ENCODE data around the gene PPP1R11.
"Not testable (repeated sequence)": the region's sequence is repeated elsewhere in the genome, so short reads cannot be mapped to it uniquely, and the experiment has no call there.

PPP1R11 gene, protein sequence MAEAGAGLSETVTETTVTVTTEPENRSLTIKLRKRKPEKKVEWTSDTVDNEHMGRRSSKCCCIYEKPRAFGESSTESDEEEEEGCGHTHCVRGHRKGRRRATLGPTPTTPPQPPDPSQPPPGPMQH

DNA sequence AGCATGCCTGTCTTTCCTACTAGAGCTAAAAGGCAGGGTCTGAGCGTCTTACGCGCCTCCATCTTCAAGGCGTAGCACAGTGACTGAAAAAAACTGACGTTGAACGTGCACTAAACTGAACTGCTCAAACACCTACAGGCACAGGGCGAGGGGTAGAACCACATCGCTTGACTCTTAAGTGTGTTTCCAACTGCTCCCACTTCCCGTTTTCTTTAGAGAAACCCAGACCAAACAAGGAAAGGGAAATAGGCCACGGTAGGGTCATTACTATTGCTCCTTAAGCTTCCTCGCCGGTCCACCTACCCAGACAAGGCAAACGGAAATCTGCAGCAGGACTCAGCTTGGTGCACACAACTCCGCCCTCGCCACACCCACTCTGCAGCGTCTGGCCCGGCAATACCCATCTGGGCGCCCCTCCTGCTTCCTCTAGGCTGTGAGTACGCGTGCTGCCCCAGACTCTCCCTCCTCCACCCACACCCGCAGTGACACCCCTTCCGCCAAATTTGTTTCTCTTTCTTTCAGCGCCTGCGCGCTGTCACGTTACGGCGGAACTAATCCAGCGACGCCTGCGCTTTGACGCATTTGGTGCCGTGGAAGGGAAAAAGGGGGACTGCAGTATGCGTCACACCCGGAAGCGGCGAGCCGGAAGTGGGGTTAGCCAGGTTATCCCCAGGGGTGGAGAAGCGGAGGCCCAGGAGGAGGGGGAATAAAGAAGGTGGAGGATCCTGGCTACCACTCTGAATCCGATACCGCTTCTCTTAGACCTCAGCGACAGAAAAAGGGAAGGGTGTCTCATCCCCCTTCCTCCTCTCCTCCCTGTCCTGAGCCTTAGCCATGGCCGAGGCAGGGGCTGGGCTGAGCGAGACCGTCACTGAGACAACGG is at the start of gene PPP1R11:
TSS of gene PPP1R11 (plus strand) at position 622 of the 883 bp plus-strand sequence. CDS start at position 835, 213 bp downstream.
- DNase-seq: peak; percentile 99
- TF ChIP-seq GATA1 (IDR thresholded peaks at IDR 0.05; ENCODE audit: low read depth, low read length) (no peak), POLR2A (IDR thresholded peaks at IDR 0.05; ENCODE audit: low read length) (peak; percentile 97)

DNA sequence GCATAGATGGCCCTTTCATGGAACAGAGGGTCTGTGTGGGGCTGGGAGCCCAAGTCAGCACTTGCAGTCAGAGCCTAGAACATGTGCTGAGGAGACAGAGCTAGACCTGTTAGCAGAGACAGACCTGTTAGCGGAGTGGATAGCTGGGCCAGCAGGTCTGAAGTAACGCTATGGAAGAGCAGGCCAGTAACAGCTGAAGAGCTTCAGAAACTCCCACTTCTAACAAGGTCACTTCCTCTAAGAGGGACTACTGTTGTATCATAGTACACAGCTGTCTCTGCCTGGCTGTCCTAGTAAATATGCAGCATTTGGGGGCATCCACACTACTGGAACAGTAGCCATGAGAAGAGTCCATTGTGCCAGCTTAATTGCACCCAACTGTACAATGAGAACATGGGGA is 47.2 kb upstream of the PPP1R11 start:
- DNase-seq: no peak
- TF ChIP-seq POLR2A (IDR thresholded peaks at IDR 0.05; ENCODE audit: low read length) (no peak), GATA1 (IDR thresholded peaks at IDR 0.05; ENCODE audit: low read depth, low read length) (no peak)

DNA sequence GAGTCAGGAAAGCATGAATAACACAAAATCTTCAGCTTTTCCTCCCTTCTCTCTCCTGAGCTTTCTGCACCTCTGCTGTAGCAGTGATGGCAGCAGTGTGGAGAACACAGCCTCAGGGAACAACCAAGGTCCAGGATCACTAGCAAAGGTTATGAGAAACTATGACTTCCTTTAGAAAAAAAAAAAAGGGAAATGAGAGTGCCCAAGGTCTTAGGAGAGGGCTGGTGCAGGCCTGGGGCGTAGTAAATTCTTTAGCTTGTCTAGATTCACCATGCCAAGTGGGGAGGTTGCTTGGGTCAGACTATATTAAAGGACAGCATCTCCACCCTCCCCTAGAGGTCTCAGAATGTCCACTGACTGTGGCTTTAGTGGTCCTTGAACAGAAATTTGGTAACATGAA is 46.4 kb upstream of the PPP1R11 start:
- TF ChIP-seq POLR2A (IDR thresholded peaks at IDR 0.05; ENCODE audit: low read length) (no peak), GATA1 (IDR thresholded peaks at IDR 0.05; ENCODE audit: low read depth, low read length) (no peak)
- DNase-seq: no peak

DNA sequence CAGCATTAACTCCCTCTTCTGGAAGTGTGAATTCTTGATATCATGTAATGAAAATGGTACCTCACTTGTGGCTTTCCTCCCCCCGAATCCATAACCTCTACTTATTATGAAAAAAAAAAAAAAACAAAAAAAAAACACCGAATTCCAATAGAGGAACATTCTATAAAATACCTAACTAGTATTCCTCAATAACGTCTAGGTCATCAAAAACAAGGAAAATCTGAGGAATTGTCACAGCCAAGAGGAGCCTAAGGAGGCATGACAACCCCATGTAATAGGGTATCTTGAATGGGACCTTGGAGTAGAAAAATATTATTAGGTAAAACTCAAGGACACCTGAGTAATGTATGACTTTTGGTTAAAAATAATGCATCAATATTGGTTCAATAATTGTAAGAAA is 44.8 kb upstream of the PPP1R11 start:
- DNase-seq: no peak
- TF ChIP-seq POLR2A (IDR thresholded peaks at IDR 0.05; ENCODE audit: low read length) (no peak), GATA1 (IDR thresholded peaks at IDR 0.05; ENCODE audit: low read depth, low read length) (no peak)

DNA sequence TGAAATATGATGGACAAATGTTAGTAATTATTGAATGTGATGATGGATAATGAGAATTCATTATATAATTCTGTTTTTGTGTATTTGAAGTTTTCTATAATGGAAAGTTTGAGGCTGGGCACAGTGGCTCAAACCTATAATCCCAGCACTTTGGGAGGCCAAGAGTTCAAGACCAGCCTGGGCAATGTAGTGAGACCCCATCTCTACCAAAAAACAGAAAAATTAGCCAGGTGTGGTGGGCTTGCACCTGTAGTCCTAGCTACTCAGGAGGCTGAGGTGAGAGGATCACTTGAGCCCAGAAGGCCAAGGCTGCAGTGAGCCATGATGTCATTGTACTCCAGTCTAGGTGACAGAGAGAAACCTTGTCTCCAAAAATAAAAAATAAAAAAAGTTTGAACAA is 44.3 kb upstream of the PPP1R11 start:
- not testable (repeated sequence) for DNase-seq

DNA sequence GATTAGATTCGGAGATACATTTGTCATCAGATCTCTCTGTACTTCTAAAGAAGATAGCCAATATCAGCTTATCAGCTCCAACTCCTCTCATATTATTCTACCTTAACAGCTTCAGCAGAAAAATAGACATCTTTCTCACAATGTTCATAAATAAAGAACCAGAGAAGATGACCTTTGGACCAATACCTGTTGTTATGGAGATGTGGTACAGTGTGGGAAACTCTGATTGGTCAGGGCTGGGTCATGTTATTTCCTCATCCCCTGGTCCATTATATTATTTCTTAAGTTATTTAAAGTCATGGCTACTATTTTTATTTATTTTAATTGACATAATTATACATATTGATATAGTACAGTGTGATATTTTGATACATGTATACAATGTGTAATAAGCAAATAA is 41.8 kb upstream of the PPP1R11 start:
- no peak for TF ChIP-seq GATA1 (IDR thresholded peaks at IDR 0.05; ENCODE audit: low read depth, low read length)
- TF ChIP-seq POLR2A (IDR thresholded peaks at IDR 0.05; ENCODE audit: low read length): no peak
- DNase-seq: no peak

DNA sequence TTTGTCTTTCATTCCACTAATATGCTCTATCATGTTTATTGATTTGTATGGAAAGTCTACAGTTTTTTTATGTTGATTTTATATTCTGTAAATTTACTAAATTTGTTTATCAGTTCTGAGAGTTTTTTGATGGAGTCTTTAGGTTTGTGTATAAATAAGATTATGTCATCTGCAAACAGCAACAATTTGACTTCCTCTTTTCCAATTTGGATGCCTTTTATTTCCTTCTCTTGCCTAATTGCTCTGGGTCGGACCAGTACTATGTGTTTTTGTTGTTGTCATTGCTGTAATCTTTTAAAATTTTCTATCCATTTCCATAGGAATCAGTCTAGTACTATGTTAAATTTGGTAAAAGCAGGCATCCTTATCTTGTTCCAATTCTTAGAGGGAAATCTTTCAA is 37.4 kb upstream of the PPP1R11 start:
- no peak for DNase-seq
- TF ChIP-seq POLR2A (IDR thresholded peaks at IDR 0.05; ENCODE audit: low read length) (no peak), GATA1 (IDR thresholded peaks at IDR 0.05; ENCODE audit: low read depth, low read length) (no peak)

DNA sequence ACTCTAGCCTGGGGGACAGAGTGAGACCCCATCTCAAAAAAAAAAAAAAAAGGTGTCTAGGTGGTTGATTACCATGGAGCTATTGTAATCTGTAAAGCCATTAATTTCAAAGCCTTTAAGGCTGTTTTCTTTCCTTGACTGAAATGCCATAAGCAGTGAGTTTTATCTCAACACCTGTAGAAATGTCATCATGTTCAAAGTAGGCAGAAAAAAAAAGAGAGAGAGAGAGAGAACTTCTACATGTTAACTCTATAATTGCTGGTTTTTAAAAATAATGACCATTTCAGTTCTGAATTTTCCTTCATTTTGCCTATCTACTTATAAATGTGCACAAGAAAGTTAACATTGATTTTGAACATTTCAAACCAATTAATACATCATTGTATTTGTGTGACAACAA is 35.6 kb upstream of the PPP1R11 start:
- no peak for DNase-seq
- TF ChIP-seq GATA1 (IDR thresholded peaks at IDR 0.05; ENCODE audit: low read depth, low read length): no peak
- no peak for TF ChIP-seq POLR2A (IDR thresholded peaks at IDR 0.05; ENCODE audit: low read length)

DNA sequence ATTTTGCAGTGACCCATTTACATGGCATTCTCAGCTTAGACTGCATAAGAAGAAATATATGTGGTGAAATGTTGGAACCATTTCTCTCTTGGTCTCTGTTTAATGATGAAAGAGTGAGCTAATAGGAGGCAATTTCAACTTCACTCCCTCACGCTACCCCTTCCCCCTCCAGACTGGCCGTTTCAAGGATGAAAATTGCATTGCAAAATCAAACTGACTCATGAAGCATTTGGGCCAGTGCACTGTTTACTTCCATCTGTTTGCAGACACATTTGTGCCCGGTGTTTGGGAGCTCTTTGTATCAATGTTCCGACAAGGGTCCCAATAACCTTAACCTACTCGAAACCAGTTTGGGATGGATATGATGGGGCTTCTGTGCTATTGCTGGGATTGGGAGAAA is 33.6 kb upstream of the PPP1R11 start:
- peak in 1 of 2 experiments; percentile 19 for DNase-seq

DNA sequence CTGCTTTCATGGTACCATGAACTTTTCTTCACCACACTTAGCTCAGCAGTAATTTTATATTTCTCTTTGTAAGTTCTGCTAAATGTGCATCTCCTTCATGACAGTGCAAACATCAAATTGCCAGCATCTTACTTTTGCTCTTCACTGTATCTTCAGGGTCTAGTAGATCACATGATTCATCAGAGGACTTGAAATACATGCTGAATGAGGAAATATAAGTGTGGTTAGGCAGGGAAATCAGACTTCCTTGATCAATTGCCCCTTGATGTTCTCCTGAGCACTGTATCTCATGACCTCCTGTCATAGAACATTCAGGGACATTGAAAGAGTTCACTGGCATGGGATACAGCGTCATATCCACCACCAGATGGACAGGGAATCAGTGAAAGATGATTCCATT is 31.2 kb upstream of the PPP1R11 start:
- DNase-seq: no peak
- no peak for TF ChIP-seq GATA1 (IDR thresholded peaks at IDR 0.05; ENCODE audit: low read depth, low read length)
- no peak for TF ChIP-seq POLR2A (IDR thresholded peaks at IDR 0.05; ENCODE audit: low read length)

DNA sequence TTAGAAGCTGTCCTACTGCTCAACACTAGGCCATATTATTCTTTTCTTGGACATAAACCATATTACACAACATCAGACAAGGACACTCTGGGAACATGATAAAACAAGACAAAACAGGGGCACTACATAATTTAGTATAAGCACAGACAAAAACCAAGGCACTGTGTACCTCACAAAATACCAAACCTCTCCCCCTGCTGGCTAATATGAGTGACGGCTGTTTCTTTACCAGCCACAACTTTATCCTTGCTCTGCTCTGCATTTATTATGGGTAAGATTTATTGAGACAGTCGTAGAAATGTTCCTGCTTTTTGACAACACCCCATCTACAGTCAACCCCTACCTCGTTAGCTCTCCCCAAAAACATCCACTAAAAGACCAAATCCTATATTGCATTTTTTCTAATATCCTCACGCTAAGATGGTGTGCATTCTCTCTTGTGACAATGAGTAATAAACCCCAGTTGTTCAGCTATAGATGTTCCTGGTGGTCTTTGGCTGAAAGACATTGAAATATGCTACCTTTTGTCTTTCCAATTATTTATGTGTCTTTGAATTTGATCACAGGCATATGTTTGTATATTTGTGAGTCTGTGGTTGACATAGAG is 29.7 kb upstream of the PPP1R11 start:
- TF ChIP-seq GATA1 (IDR thresholded peaks at IDR 0.05; ENCODE audit: low read depth, low read length): no peak
- TF ChIP-seq POLR2A (IDR thresholded peaks at IDR 0.05; ENCODE audit: low read length): no peak
- DNase-seq: peak; percentile 19 to 38

DNA sequence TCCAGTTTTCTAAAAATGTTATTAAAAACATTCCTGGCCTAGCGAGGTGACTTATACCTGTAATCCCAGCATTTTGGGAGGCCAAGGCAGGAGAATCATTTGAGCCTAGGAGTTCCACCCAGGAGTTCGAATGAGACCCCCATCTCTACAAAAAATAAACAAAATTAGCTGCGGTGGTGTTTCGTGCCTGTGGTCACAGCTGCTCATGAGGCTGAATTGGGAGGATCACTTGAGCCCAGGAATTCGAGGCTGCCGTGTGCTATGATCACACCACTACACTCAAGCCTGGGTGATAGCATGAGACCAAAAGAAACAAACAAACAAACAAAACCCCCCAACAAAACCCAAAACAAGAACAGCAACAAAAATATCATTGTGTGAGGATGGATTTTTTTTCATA is 25.8 kb upstream of the PPP1R11 start:
- DNase-seq: no peak
- TF ChIP-seq POLR2A (IDR thresholded peaks at IDR 0.05; ENCODE audit: low read length) (no peak), GATA1 (IDR thresholded peaks at IDR 0.05; ENCODE audit: low read depth, low read length) (no peak)

DNA sequence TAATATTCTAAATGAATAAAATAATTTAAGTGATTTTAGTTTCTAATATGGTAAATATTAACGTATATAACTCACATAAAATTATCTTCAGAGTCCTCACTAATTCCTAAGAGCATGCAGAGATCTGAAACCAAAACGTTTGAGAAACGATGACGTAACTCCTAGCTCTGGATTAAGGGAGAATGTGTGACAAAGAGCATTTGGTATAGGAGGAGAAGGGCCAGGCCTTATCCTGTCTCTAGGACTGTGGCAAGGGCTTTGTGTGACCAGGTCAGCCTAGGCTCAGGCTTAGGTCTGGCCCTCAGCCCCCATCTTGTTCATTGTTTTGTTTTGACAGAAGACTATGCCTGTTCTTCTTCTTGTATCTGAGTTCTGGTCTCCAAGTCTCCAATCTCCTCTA is 25.2 kb upstream of the PPP1R11 start:
- TF ChIP-seq POLR2A (IDR thresholded peaks at IDR 0.05; ENCODE audit: low read length) (no peak), GATA1 (IDR thresholded peaks at IDR 0.05; ENCODE audit: low read depth, low read length) (no peak)
- DNase-seq: no peak

DNA sequence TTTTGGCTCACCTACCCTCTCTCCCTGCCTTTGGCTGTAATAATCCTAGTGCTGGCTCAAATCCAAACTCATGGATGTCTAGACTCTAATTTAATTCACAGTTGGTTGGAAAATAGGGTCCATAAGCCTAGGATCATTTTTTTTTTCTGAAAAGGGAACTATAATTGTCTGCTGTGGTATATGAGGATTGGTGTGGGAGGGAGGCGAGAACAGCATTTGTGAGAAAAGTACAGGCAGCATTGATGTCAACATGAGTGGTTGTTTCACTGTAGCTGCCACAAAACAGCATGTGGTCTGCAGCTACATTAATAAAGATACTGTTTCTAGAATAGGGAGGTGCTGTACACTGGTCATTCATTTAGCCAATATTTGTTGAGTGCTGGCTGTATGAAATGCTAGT is 24.5 kb upstream of the PPP1R11 start:
- no peak for TF ChIP-seq POLR2A (IDR thresholded peaks at IDR 0.05; ENCODE audit: low read length)
- no peak for TF ChIP-seq GATA1 (IDR thresholded peaks at IDR 0.05; ENCODE audit: low read depth, low read length)
- no peak for DNase-seq

DNA sequence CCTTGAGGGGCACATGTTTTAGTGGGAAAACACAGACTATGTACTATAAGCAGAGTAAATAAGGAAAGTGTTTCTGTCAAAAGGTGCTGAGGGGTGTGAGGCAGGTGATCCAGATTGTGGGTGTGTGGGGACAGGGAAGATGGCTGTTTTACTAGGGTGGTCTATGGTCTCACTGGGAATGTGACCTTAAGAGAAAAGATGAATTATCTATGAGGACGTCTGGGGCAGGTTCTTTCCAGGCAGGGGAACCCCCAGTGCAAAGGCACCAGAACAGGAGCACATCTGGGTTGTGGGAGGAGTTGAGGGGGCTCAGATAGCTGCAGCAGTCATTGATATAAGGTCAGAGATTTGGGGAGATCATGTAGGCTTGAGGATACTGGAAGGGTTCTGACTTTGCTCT is 24.1 kb upstream of the PPP1R11 start:
- TF ChIP-seq POLR2A (IDR thresholded peaks at IDR 0.05; ENCODE audit: low read length) (no peak), GATA1 (IDR thresholded peaks at IDR 0.05; ENCODE audit: low read depth, low read length) (no peak)
- DNase-seq: no peak
